GM13977 (cell line): ENCODE measurements around the gene AFAP1L1.

Experiments
- DNase-seq: peaks from one replicate; pipeline ENCODE4 v3.0.0; 2012; ENCODE audit warnings: low spot score
- in situ Hi-C: fragments of 300-500 bp; cut with MboI; formaldehyde crosslinking; loops from one replicate; pipeline ENCODE4 v1.12.0; 2022; ENCODE audit warnings: low sequenced_read_pairs, low pct_unique_long_range_greater_than_20kb, mixed read lengths, inconsistent platforms; ENCODE audit not compliant: unreplicated experiment
- TF ChIP-seq, protein P1 (sequence below): IDR thresholded peaks from 2 replicates; pipeline ENCODE4 v1.5.1; 2012; ENCODE audit warnings: mild to moderate bottlenecking, control low read depth; ENCODE audit not compliant: insufficient read depth; ENCODE audit errors: extremely low read depth, missing control alignments

AFAP1L1 gene

DNA sequence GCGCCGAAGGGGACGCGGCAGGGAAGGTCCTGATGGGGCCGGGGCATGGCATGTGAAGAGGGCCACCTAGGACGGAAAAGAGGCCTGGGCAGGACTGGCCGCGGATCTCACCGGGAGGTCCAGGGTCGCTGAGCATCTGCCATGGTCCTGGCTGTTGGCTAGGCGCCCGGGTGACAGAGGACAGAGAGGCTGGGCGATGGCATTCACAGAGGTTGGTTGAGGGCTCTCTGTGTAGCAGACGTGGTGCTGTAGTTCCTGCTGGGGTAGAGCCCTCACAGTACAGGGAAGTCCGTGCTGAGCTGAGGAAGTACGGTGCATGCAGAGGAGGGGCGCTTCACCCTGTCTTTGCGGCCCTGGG is 86.6 kb downstream of the AFAP1L1 start:
- no peak for DNase-seq
- in situ Hi-C loops, result no loop called here
- TF ChIP-seq, protein P1, sequence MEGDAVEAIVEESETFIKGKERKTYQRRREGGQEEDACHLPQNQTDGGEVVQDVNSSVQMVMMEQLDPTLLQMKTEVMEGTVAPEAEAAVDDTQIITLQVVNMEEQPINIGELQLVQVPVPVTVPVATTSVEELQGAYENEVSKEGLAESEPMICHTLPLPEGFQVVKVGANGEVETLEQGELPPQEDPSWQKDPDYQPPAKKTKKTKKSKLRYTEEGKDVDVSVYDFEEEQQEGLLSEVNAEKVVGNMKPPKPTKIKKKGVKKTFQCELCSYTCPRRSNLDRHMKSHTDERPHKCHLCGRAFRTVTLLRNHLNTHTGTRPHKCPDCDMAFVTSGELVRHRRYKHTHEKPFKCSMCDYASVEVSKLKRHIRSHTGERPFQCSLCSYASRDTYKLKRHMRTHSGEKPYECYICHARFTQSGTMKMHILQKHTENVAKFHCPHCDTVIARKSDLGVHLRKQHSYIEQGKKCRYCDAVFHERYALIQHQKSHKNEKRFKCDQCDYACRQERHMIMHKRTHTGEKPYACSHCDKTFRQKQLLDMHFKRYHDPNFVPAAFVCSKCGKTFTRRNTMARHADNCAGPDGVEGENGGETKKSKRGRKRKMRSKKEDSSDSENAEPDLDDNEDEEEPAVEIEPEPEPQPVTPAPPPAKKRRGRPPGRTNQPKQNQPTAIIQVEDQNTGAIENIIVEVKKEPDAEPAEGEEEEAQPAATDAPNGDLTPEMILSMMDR, result no peak

DNA sequence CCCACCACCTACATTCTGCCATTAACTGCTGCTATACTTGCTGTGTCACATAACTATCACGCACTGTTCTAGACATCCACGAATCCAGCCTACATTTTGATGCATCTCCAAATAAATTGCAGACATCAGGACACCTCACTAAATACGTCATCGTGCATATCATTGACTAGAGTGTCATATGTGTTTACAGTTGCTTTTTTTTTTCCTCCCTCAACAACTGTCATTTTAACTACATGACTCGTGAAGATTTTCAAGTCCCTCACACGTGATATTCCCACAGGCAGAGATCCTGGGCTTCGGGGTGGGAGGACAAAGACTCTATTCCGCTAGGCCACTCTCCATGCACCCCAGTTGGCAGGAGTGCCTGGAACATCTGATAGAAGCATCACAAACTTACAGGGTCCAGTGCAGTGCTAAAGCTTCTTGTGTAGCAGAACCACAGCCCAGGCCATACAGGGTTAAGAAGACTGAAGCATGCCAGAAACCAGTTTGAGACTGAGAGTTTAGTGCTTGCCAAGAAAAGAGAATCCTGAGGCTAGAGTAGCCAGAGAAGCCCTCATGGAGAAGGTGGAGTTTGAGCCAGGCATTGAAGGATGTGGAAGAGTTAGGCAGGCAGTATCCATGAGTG is 87.3 kb downstream of the AFAP1L1 start:
- in situ Hi-C loops, result no loop called here
- DNase-seq, result no peak
- TF ChIP-seq, protein P1, result no peak

DNA sequence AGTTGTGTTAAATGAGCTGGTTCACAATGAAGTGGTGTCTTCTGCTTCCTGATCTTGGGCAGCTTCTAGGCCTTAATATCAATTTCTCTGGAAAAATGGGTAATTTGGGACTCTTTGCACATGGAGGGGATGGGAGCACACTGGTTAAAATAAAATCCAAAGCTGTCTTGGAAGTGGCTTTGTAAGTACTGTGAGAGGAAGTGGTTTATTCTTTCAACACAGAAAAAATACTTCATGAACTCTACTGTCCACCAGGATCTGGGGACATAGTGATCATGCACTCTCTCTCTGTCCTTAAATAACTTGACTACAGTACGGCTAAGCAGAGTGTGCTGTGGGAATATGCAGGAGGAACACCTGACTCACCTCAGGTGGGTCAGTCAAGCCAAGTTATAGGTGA is 88.6 kb downstream of the AFAP1L1 start:
- TF ChIP-seq, protein P1, result no peak
- DNase-seq, result no peak
- in situ Hi-C loops, result no loop called here

DNA sequence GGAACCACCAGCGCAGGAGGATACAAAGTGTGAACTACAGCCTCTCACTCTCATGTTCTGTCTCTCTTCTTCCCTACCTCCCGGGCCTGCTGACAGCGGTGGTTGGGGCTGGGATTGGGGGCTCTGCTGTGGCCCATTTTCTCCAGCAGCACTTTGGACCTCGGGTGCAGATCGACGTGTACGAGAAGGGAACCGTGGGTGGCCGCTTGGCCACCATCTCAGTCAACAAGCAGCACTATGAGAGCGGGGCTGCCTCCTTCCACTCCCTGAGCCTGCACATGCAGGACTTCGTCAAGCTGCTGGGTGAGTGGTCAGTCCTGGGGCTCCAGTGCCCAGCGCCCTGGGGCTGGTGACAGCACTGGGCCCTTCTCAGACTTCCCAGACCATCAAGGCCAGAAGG is 90.9 kb downstream of the AFAP1L1 start:
- TF ChIP-seq, protein P1, result no peak
- DNase-seq, result no peak
- in situ Hi-C loops, result no loop called here

GRCh38 chr5:149363358-149363757 is 91.7 kb downstream of the AFAP1L1 start:
- DNase-seq, result no peak
- TF ChIP-seq, protein P1, result no peak
- in situ Hi-C loops, result no loop called here

GRCh38 chr5:149363936-149364335 is 92.3 kb downstream of the AFAP1L1 start:
- no peak for DNase-seq
- in situ Hi-C loops, result no loop called here
- TF ChIP-seq, protein P1, result no peak

DNA sequence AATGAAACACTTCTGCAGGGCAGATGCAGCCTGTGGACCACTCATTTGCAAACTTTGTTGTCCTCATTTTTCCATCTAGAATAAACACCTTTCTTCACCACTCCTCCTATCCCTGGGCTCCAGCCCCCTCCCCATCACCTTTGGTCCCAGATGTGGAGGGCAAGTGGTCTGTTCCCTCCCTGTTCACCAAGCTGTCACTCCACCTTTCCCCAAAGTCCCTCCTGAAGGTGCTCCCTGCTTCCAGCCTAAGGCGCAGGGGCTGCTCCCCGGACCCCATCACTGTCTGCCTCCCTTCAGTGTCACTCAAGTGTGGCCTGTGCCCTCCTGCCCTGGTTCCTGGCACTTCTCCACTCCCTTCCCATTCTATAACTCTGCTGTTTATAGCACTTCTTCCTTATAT is 93.1 kb downstream of the AFAP1L1 start:
- TF ChIP-seq, protein P1, result no peak
- in situ Hi-C loops, result no loop called here
- DNase-seq, result no peak
